HG02884 (cell line): ENCODE data around the gene BHLHA15.

Experiments used
- ATAC-seq: cut with Tn5 transposase; IDR thresholded peaks from one replicate; pipeline ENCODE4 v1.9.1; 2021; ENCODE audit warnings: mild to moderate bottlenecking, moderate library complexity; ENCODE audit not compliant: unreplicated experiment

The BHLHA15 gene

DNA sequence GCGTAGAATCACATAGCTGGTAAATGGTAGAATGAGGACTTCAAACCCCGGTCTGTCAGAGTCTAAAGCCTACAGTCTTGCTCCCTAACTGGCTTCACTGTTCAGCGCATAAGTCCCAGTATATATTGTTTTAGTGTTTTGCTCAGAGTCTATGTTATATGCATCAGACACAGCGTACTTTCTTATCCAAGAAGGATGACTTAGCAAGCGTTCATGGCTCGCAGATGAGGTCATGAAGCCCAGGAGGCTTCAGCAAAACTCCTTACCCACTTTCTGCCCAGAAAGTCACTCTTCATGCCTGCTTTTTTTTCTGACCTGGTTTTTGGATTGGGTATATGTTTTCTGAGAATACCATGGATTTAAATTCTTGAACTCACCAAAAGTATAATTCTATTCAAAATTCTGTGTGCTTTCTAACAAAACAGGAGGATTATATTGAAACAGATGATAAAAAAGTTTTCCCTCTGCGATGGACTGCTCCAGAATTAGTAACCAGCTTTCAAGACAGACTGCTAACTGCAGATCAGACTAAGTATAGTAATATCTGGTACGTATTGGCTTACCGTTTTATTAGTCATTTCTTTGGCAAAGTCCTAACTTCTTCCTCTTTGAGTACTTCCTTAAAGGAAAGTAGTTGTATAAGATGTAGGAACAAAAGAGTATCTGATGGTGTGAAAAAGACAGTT, 24.6 kb upstream of the BHLHA15 start:
- ATAC-seq: no peak

DNA sequence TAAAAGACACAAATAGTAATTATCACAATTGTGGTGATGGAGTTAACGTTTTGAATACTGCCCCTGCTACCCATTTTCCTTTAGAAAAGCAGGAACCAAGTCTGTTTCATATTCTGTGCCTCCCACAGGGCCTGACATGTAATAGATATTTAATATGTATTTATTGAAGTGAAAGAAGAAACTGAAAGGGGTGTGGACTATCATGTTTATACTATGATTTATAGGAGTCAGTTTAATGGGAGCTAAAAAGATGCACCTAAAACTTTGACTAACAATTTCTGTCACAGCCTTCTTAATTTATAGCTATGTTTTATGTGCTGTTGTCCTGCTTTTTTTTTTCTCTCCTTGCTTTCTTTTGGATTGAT, 24.1 kb upstream of the BHLHA15 start:
- ATAC-seq: no peak

GRCh38 chr7:98189559-98189958, 21.7 kb upstream of the BHLHA15 start:
- ATAC-seq: no peak

GRCh38 chr7:98191668-98192431, 19.4 kb upstream of the BHLHA15 start:
- ATAC-seq: no peak

GRCh38 chr7:98192781-98193457, 18.3 kb upstream of the BHLHA15 start:
- no peak for ATAC-seq

GRCh38 chr7:98193474-98194180, 17.6 kb upstream of the BHLHA15 start:
- no peak for ATAC-seq

DNA sequence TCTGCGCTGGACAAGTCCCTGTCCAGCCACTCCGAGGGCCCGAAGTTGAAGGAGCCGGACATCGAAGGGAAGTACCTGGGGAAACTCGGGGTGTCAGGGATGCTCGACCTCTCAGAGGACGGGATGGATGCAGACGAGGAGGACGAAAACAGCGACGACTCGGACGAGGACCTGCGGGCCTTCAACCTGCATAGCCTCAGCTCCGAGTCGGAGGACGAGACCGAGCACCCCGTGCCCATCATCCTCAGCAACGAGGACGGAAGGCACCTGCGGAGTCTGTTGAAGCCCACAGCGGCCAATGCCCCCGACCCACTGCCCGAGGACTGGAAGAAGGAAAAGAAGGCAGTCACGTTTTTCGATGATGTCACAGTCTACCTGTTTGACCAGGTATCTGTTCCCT, 17.1 kb upstream of the BHLHA15 start:
- ATAC-seq: no peak

- no peak for ATAC-seq
These were observed 16.4 kb upstream of the BHLHA15 start for GRCh38 chr7:98194672-98195457.

DNA sequence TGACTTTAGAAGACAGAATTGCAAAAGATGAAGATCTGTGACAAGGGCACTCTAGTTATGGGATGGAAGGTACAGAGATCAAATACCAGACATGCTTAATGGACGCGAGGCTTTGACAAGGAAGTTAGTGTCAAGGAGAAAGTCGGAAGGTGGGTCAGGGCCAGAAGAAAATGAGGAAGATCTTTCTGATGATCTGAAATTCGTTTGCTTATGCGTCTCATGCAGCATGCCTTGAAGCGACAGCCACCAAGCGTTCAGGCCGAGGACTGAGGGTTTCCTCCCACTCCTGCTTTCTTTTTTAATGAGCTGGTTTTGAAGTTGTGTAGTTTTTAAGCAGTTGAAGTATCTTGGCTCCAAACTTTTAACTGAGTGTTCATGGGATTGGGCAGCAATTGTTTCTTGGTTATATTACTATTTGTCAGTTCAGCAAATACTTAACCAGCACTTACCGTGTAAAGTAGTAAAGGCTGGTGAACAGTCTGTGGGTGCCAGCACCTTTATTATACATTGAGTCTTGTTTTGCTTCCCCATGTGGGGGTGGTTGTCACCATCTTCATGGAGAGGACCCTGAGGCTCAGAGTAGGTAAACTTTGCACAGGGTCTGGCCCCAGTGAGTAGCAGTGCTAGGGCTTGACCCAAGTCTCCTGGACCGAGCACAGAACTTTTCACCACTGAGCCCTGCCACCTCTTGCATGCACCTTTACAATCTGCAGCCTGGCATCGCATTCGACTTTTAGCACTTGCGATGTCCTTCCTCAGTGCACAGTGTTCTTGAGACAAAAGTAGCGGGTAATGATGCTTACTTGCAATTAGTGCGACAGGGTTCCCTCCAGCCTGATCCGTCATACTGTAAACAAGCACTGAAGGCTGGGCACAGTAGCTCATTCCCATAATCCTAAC, 14.3 kb upstream of the BHLHA15 start:
- ATAC-seq: no peak

GRCh38 chr7:98199131-98199530, 12.1 kb upstream of the BHLHA15 start:
- no peak for ATAC-seq

GRCh38 chr7:98200364-98200763, 10.9 kb upstream of the BHLHA15 start:
- peak; percentile 41 for ATAC-seq

GRCh38 chr7:98202367-98203195, 8.7 kb upstream of the BHLHA15 start:
- ATAC-seq: peak; percentile 85

- no peak for ATAC-seq
These were observed 7.8 kb upstream of the BHLHA15 start for GRCh38 chr7:98203261-98203963.

GRCh38 chr7:98203964-98204605, 7.2 kb upstream of the BHLHA15 start:
- no peak for ATAC-seq

- no peak for ATAC-seq
These were observed 6.6 kb upstream of the BHLHA15 start for GRCh38 chr7:98204670-98205069.

GRCh38 chr7:98205162-98205845, 5.9 kb upstream of the BHLHA15 start:
- no peak for ATAC-seq
